ENCODE measurements around the gene FADD.

FADD gene

DNA sequence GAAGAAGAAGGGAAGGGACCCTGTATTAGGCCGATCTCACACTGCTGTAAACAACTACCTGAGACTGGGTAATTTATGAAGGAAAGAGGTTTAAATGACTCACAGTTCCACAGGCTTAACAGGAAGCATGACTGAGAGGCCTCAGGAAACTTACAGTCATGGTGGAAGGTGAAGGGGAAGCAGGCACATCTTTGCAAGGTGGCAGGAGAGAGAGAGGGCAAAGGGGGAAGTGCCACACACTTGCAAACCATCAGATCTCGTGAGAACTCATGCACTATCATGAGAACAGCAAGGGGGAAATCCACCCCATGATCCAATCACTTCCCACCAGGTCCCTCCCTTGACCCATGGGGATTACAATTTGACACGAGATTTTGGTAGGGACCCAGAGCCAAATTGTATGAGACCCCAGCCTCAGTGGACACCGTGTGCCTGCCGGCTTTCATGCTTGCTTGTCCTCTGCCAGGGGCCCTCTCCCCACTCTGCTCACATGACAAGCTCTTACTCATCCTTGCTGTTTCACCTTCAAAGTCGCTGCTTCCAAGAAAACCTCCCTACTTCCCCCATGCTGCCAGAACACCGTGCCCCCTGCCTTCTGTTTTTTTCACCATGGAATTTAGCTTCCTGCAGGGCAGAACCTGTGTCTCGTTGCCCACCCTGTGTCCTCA, 44.1 kb downstream of the FADD start:
- no peak overlapping the region for H3K4me3 Mint-ChIP-seq
- no peak for DNase-seq (ENCODE audit: low spot score)
- no peaks in the 10 kb centered on the region for H3K9me3 Mint-ChIP-seq
- no peaks in the 10 kb centered on the region for H3K4me1 Mint-ChIP-seq (ENCODE audit: low read depth)
- no peaks in the 10 kb centered on the region for H3K36me3 Mint-ChIP-seq (ENCODE audit: low read depth)
- H3K27ac Mint-ChIP-seq: no peak overlapping the region
- peaks cover 3% of the 10 kb centered on the region for H3K27me3 Mint-ChIP-seq (ENCODE audit: low read depth)

DNA sequence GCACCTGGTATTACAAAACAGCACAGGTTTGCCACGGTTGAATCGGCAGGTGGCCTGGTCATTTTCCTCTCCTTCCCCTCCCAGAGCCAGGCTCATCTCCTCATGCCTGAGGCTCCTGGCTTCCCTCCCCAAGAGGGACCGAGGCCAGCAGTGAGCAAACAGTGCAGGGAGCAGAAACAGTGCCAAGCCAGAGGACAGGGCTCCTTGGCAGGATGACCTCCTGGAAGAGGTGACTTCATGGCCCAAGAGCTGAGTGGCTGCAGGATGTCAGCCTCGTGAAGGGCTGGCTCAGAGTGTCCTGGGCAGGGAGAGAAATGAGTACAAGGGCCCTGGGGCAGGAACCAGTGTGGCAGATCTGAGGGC, 44.6 kb downstream of the FADD start:
- no peak for DNase-seq (ENCODE audit: low spot score)
- Mint-ChIP-seq H3K27ac (no peak overlapping the region), H3K4me3 (no peak overlapping the region), H3K27me3 (ENCODE audit: low read depth) (peaks cover 3% of the 10 kb centered on the region), H3K4me1 (ENCODE audit: low read depth) (no peaks in the 10 kb centered on the region), H3K36me3 (ENCODE audit: low read depth) (no peaks in the 10 kb centered on the region), H3K9me3 (no peaks in the 10 kb centered on the region)

DNA sequence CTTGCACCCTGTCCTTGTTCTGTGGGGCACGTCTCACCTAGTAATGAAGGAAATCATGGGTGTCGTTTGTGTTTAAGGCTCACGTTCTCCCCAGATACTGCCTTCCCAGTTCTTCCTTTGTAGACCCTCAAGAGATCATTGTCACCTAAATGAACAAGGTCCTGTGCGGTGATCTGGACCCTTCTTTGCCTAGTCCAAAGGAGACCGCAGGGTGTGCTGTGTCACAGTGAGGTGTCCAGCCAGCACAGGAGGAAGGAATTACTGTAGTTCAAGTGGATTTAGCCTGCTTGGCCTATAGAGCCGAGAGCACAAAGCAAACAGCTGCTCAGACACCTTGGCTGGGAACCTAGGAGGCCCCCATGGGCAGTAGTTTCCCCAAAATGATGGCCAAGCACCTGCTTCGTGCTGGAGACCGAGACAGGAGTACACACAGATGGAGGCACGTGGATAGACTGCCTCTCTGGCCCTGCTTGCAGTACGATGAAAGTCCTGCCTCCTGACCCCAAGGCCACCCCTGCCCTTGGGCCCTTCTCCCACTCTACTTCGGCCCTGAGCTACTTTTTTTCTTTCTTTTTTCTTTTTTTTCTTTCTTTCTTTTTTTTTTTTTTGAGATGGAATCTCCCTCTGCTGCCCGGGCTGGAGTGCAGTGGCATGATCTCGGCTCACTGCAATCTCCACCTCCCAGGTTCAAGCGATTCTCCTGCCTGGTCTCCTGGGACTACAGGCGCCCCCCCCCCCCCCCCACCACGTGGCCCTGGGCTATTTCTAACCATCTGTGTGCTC, 48.0 kb downstream of the FADD start:
- no peak for DNase-seq (ENCODE audit: low spot score)
- Mint-ChIP-seq H3K4me3 (no peak overlapping the region), H3K36me3 (ENCODE audit: low read depth) (no peaks in the 10 kb centered on the region), H3K27me3 (ENCODE audit: low read depth) (no peaks in the 10 kb centered on the region), H3K4me1 (ENCODE audit: low read depth) (no peaks in the 10 kb centered on the region), H3K9me3 (no peaks in the 10 kb centered on the region), H3K27ac (no peak overlapping the region)

DNA sequence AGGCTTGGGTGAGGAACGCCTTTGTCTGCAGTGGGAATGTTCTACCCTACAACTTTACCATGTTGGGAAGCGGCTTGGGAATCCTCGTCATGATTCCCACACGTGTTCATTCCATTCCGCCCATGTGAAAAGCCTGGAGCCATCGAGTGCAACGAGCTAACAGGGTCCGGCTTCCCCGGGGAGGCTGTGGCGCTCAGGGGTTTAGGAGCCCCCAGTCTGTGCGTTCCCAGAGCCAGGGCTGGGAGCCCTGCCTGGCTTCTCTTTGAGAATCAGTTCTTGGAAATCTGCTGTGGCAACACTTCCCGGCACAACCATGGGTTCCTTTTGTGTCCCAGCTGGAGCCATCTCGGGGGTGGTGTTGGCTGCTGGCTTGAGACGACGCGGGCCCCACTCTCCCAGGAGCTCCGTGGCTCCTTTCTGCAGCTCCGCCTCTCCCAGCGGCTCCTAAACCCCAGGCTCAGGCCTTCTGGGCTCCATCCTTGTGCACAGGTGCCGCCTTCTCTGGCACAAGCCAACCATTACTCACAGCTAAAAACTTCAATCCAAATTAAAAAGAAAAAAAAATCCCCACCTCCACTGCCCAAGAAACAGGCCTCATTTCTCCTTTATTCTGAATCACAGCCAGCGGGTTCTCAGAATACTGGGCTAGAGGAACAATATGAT, 48.7 kb downstream of the FADD start:
- Mint-ChIP-seq H3K4me3 (no peak overlapping the region), H3K9me3 (no peaks in the 10 kb centered on the region), H3K27ac (no peak overlapping the region), H3K4me1 (ENCODE audit: low read depth) (no peaks in the 10 kb centered on the region), H3K36me3 (ENCODE audit: low read depth) (no peaks in the 10 kb centered on the region), H3K27me3 (ENCODE audit: low read depth) (no peaks in the 10 kb centered on the region)
- no peak for DNase-seq (ENCODE audit: low spot score)

DNA sequence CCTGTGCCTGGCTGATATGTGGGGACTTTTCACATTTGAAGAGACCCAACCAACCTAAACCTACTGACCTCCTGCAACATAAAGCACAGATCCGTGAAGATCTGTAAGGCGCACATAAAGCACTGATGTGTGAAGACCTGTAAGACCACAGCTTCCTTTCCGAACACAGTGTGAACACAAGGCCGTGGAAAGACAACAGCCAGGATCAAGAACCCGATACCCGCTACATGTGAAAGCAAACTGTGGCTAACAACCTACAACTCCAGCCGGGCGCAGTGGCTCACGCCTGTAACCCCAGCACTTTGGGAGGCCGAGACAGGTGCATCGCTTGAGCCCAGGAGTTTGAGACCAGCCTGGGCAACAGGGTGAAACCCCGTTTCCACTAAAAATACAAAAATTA, 49.7 kb downstream of the FADD start:
- Mint-ChIP-seq H3K36me3 (ENCODE audit: low read depth) (no peaks in the 10 kb centered on the region), H3K4me3 (no peak overlapping the region), H3K27ac (no peak overlapping the region), H3K9me3 (no peaks in the 10 kb centered on the region), H3K27me3 (ENCODE audit: low read depth) (no peaks in the 10 kb centered on the region), H3K4me1 (ENCODE audit: low read depth) (no peaks in the 10 kb centered on the region)
- DNase-seq (ENCODE audit: low spot score): no peak

DNA sequence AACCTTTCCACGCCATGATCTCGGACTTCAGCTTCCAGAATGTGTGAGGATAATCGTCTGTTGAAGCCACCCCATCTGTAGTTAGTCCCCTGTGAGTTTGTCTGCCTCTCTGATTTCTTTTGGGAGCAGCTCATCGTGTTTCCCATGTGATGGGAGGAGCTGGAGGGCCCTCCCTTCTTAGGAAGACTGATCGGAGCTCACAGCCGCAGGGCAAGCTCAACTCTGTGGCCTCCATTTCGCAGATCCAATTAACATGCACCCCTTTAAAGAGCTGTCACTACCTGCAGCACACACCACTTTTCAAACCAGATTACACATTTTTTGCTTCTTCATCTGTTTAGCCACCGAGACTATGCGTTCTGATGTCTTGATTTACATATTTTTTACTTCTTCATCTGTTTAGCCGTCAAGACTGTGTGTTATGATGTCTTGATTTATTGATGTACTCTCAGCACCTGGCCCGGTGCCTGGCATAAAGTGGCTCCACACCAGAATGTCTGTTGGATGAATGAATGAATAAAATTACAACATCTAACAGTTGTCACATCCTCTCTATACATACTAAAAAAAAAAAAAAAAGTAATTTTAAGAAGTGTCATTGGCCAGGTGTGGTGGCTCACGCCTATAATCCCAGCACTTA, 52.5 kb downstream of the FADD start:
- H3K27ac Mint-ChIP-seq: no peak overlapping the region
- no peaks in the 10 kb centered on the region for H3K4me1 Mint-ChIP-seq (ENCODE audit: low read depth)
- DNase-seq (ENCODE audit: low spot score): no peak
- no peaks in the 10 kb centered on the region for H3K27me3 Mint-ChIP-seq (ENCODE audit: low read depth)
- no peaks in the 10 kb centered on the region for H3K36me3 Mint-ChIP-seq (ENCODE audit: low read depth)
- no peaks in the 10 kb centered on the region for H3K9me3 Mint-ChIP-seq
- H3K4me3 Mint-ChIP-seq: no peak overlapping the region
